22Rv1 (cell line): Measurements from ENCODE around the gene TGFBR3.

Experiments
- CTCF ChIP-seq: fragments of 450-650 bp; IDR thresholded peaks from 2 replicates; pipeline ENCODE4 v1.5.1; 2017; ENCODE audit warnings: mild to moderate bottlenecking
- ZFX ChIP-seq: fragments of 450-650 bp; IDR thresholded peaks from 2 replicates; pipeline ENCODE4 v1.6.1; 2017; ENCODE audit warnings: antibody characterized with exemption, borderline replicate concordance

GRCh38 chr1:91774520-91775203 is 111.3 kb downstream of the TGFBR3 start:
- TF ChIP-seq CTCF (no peak), ZFX (no peak)
